HCT116 (cell line): ENCODE results near the gene SPEF2. TPM values are rescaled to one million over a fixed set of nuclear protein-coding genes. Genes with fewer than 3 reads are reported as not detected.

Experiments used
- ATAC-seq: fragments of 200-7000 bp; cut with Tn5 transposase; 2 replicates; pipeline ENCODE4 v1.9.1; 2020; ENCODE audit warnings: mild to moderate bottlenecking, moderate library complexity
- BruUV-seq: library from RNA; stranded (reverse); fragments of 400-500 nt; replicated peaks from 2 replicates; lab custom pipeline; 2021; lab: Mats Ljungman, UMichigan
- CTCF ChIA-PET: fragments of 300-600 bp; sonication (Branson Sonifier 250); formaldehyde crosslinking; loops from one replicate; lab custom pipeline; 2021; ENCODE audit warnings: antibody characterized with exemption; lab: Charles Lee
- POLR2A ChIA-PET: fragments of 300-600, 350-600 bp; sonication (Branson Sonifier 250); formaldehyde crosslinking; loops from one replicate; lab custom pipeline; 2021; ENCODE audit warnings: antibody characterized with exemption; lab: Charles Lee
- RAD21 ChIA-PET, 2 experiments: fragments of 300-600 bp; sonication (Branson Sonifier 250); formaldehyde crosslinking; loops; one replicate each; lab custom pipeline; 2023; ENCODE audit warnings: low total read pairs in 2 of 2; ENCODE audit not compliant: uncharacterized antibody in 2 of 2, unreplicated experiment in 2 of 2, low non-redundant PET in 1 of 2; lab: Charles Lee
- DNase-seq: peaks from one replicate; pipeline ENCODE4 v3.0.0-alpha.2; 2010; ENCODE audit warnings: low read depth, low spot score
- H2AFZ ChIP-seq: fragments of 200-600 bp; shearing (Covaris generic), sonication (generic); 2 replicates; pipeline ENCODE4 v1.6.1; 2017; ENCODE audit warnings: low read depth, mixed run types, mixed read lengths, antibody characterized with exemption, low read length; ENCODE audit not compliant: poor library complexity, severe bottlenecking
- H3K27ac ChIP-seq: 2 replicates; pipeline ENCODE4 v1.5.1; 2012; ENCODE audit warnings: low read depth, low read length
- H3K27me3 ChIP-seq: fragments of 200-600 bp; sonication (generic); 2 replicates; pipeline ENCODE4 v1.6.1; 2016; ENCODE audit warnings: mixed run types, low read length, mixed read lengths; ENCODE audit not compliant: insufficient read depth
- H3K36me3 ChIP-seq, 2 experiments: fragments of 200-500 bp in 1 of 2; fragments of 200-600 bp in 1 of 2; sonication (Bioruptor generic) in 1 of 2; sonication (generic) in 1 of 2; 2 replicates each; pipeline versions ENCODE4 v1.5.1 to v1.6.1; 2014 to 2016; ENCODE audit warnings: low read length in 2 of 2, inconsistent platforms in 1 of 2, mixed read lengths in 1 of 2, mixed run types in 1 of 2; ENCODE audit not compliant: insufficient read depth in 2 of 2, control insufficient read depth in 1 of 2
- H3K4me1 ChIP-seq, 2 experiments: fragments of 200-600 bp in 1 of 2; sonication (generic) in 1 of 2; 2 replicates each; pipeline versions ENCODE4 v1.5.1 to v1.6.1; 2012 to 2017; ENCODE audit warnings: low read length in 2 of 2, inconsistent platforms in 1 of 2, mild to moderate bottlenecking in 1 of 2, mixed read lengths in 1 of 2, mixed run types in 1 of 2, moderate library complexity in 1 of 2; ENCODE audit not compliant: insufficient read depth in 2 of 2, control insufficient read depth in 1 of 2
- H3K4me2 ChIP-seq: fragments of 200-600 bp; sonication (generic); 2 replicates; pipeline ENCODE4 v1.6.1; 2017; ENCODE audit warnings: mixed run types, low read length, mixed read lengths
- H3K4me3 ChIP-seq, 2 experiments: fragments of 200-600 bp in 1 of 2; sonication (generic) in 1 of 2; replicated peaks in 1 of 2; 2 replicates each; pipeline ENCODE4 v1.5.1; 2011 to 2016; ENCODE audit warnings: low read length in 2 of 2, control low read depth in 1 of 2, low read depth in 1 of 2, mild to moderate bottlenecking in 1 of 2, mixed read lengths in 1 of 2, mixed run types in 1 of 2
- H3K79me2 ChIP-seq: fragments of 200-600 bp; sonication (generic); 2 replicates; pipeline ENCODE4 v1.6.1; 2017; ENCODE audit warnings: mild to moderate bottlenecking, mixed run types, low read length, moderate library complexity, mixed read lengths; ENCODE audit not compliant: insufficient read depth
- H3K9ac ChIP-seq: fragments of 200-600 bp; sonication (generic); 2 replicates; pipeline ENCODE4 v1.6.1; 2016; ENCODE audit warnings: low read length, mixed read lengths
- H3K9me2 ChIP-seq: fragments of 200-600 bp; sonication (generic), shearing (Covaris generic); 2 replicates; pipeline ENCODE4 v1.6.1; 2017; ENCODE audit warnings: mixed run types, mild to moderate bottlenecking, moderate library complexity; ENCODE audit not compliant: insufficient read depth
- H3K9me3 ChIP-seq, 2 experiments: fragments of 200-500 bp in 1 of 2; fragments of 200-600 bp in 1 of 2; sonication (Bioruptor generic) in 1 of 2; sonication (generic) in 1 of 2; 2 replicates each; pipeline ENCODE4 v1.6.1; 2014 to 2017; ENCODE audit warnings: low read length in 2 of 2, mixed read lengths in 2 of 2, inconsistent platforms in 1 of 2, low read depth in 1 of 2, mild to moderate bottlenecking in 1 of 2, mixed run types in 1 of 2, moderate library complexity in 1 of 2; ENCODE audit not compliant: control insufficient read depth in 1 of 2, insufficient read depth in 1 of 2
- H4K20me1 ChIP-seq: fragments of 200-600 bp; sonication (generic), shearing (Covaris generic); 2 replicates; pipeline ENCODE4 v1.6.1; 2017; ENCODE audit warnings: mixed run types, mild to moderate bottlenecking, moderate library complexity; ENCODE audit not compliant: insufficient read depth
- ATF3 ChIP-seq: IDR thresholded peaks from 2 replicates; pipeline ENCODE4 v1.6.1; 2012
- EGR1 ChIP-seq: IDR thresholded peaks from 2 replicates; pipeline ENCODE4 v1.6.1; 2012; ENCODE audit warnings: low read depth
- ELF1 ChIP-seq: IDR thresholded peaks from 2 replicates; pipeline ENCODE4 v1.6.1; 2012; ENCODE audit warnings: low read depth, borderline replicate concordance
- JUND ChIP-seq: IDR thresholded peaks from 2 replicates; pipeline ENCODE4 v1.6.1; 2012
- MAX ChIP-seq: IDR thresholded peaks from 2 replicates; pipeline ENCODE4 v1.6.1; 2012
- TCF7L2 ChIP-seq: IDR thresholded peaks from 2 replicates; pipeline ENCODE4 v1.7.0; 2011; ENCODE audit warnings: borderline replicate concordance, inconsistent platforms; ENCODE audit not compliant: insufficient read depth, insufficient read length; ENCODE audit errors: extremely low read depth
- ZBTB33 ChIP-seq: IDR thresholded peaks from 2 replicates; pipeline ENCODE4 v1.6.1; 2011; ENCODE audit warnings: mild to moderate bottlenecking, low read length, moderate library complexity; ENCODE audit not compliant: insufficient replicate concordance; ENCODE audit errors: extremely low read depth
- intact Hi-C: fragments of 100-400 bp; cut with micrococcal nuclease; formaldehyde crosslinking; loops from 2 replicates; pipeline ENCODE4 v1.10.0; 2022
- total RNA-seq: library from RNA; stranded (reverse); gene quantifications from one replicate; pipeline ENCODE4 v1.2.1, GENCODE V29; 2021; ENCODE audit not compliant: unreplicated experiment
- TF ChIP-seq, protein P1 (sequence below), 3 experiments: fragments of 200-600 bp in 1 of 3; sonication (generic) in 1 of 3; IDR thresholded peaks in 2 of 3; conservative IDR thresholded peaks in 1 of 3; 2 replicates each; pipeline ENCODE4 v1.5.1; 2012 to 2017; ENCODE audit warnings: low read depth in 2 of 3, low read length in 2 of 3, antibody characterized with exemption in 1 of 3, borderline replicate concordance in 1 of 3, control low read depth in 1 of 3, mild to moderate bottlenecking in 1 of 3, mixed read lengths in 1 of 3, mixed run types in 1 of 3, moderate library complexity in 1 of 3; ENCODE audit not compliant: insufficient read depth in 1 of 3
- TF ChIP-seq, protein P2 (sequence below): IDR thresholded peaks from 2 replicates; pipeline ENCODE4 v1.6.1; 2012; ENCODE audit warnings: low read depth

SPEF2 gene
- total RNA-seq, 1 experiment from 2014 or later: 4.6 TPM

DNA sequence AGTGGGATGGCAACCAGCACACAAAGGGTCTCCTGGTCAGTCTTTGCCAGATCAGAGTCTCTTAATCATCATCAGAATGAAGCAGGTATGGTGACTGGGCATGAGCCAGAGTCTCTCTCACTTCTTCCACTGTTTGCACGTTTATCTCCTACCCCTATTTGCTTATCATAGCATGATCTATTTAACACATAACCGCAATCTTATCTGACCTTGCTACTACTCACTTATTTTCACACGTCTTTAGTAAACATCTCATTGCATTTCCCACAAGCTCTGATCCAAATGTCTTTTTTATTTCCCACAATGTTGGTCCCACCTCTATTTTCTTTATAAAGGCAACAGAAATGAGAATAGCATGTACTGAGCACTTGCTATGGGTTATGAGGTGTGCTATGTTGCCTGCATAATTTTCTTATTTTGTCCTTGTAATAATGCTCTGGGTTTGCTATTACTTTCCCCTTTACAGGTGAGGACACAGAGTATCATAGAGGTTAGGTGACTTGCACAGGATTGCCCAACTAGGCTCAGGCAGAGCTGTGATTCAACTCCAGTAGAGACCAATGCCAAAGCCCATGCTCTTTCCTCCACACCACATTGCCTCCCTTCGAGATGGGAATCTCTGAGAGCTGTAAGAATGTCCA lies 199.3 kb downstream of the SPEF2 start:
- Histone ChIP-seq H3K27me3 (peaks cover 19% of the 10 kb centered on the region; the same call in 1 of the 2 replicates), H4K20me1 (no peaks in the 10 kb centered on the region), H3K4me2 (no peak overlapping the region), H2AFZ (no peak overlapping the region), H3K4me3 (no peak overlapping the region), H3K9me2 (no peaks in the 10 kb centered on the region), H3K9me3 (no peaks in the 10 kb centered on the region), H3K79me2 (no peaks in the 10 kb centered on the region), H3K27ac (no peak overlapping the region), H3K4me1 (no peaks in the 10 kb centered on the region), H3K36me3 (no peaks in the 10 kb centered on the region), H3K9ac (no peak overlapping the region)
- POLR2A ChIA-PET: no interaction called here
- intact Hi-C loops: no loop called here
- no peak for ATAC-seq
- TF ChIP-seq, protein P1, sequence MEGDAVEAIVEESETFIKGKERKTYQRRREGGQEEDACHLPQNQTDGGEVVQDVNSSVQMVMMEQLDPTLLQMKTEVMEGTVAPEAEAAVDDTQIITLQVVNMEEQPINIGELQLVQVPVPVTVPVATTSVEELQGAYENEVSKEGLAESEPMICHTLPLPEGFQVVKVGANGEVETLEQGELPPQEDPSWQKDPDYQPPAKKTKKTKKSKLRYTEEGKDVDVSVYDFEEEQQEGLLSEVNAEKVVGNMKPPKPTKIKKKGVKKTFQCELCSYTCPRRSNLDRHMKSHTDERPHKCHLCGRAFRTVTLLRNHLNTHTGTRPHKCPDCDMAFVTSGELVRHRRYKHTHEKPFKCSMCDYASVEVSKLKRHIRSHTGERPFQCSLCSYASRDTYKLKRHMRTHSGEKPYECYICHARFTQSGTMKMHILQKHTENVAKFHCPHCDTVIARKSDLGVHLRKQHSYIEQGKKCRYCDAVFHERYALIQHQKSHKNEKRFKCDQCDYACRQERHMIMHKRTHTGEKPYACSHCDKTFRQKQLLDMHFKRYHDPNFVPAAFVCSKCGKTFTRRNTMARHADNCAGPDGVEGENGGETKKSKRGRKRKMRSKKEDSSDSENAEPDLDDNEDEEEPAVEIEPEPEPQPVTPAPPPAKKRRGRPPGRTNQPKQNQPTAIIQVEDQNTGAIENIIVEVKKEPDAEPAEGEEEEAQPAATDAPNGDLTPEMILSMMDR (IDR thresholded peaks at IDR 0.05 in 2 of 3, conservative IDR thresholded peaks at IDR 0.05 in 1 of 3; ENCODE audit: borderline replicate concordance in 1 of 3, insufficient read depth in 1 of 3, low read depth in 2 of 3, low read length in 2 of 3): no peak
- TF ChIP-seq, protein P2, sequence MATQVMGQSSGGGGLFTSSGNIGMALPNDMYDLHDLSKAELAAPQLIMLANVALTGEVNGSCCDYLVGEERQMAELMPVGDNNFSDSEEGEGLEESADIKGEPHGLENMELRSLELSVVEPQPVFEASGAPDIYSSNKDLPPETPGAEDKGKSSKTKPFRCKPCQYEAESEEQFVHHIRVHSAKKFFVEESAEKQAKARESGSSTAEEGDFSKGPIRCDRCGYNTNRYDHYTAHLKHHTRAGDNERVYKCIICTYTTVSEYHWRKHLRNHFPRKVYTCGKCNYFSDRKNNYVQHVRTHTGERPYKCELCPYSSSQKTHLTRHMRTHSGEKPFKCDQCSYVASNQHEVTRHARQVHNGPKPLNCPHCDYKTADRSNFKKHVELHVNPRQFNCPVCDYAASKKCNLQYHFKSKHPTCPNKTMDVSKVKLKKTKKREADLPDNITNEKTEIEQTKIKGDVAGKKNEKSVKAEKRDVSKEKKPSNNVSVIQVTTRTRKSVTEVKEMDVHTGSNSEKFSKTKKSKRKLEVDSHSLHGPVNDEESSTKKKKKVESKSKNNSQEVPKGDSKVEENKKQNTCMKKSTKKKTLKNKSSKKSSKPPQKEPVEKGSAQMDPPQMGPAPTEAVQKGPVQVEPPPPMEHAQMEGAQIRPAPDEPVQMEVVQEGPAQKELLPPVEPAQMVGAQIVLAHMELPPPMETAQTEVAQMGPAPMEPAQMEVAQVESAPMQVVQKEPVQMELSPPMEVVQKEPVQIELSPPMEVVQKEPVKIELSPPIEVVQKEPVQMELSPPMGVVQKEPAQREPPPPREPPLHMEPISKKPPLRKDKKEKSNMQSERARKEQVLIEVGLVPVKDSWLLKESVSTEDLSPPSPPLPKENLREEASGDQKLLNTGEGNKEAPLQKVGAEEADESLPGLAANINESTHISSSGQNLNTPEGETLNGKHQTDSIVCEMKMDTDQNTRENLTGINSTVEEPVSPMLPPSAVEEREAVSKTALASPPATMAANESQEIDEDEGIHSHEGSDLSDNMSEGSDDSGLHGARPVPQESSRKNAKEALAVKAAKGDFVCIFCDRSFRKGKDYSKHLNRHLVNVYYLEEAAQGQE: no peak
- TF ChIP-seq MAX (no peak), ATF3 (no peak), EGR1 (no peak), ZBTB33 (no peak), TCF7L2 (no peak), ELF1 (no peak), JUND (no peak)
- BruUV-seq: no TSS peak
- CTCF ChIA-PET: no interaction called here
- DNase-seq: no peak
- RAD21 ChIA-PET: no interaction called here
